ENCODE measurements around the gene PRPF40B.

Gene PRPF40B

GRCh38 chr12:49646871-49647654 is 23.7 kb downstream of the PRPF40B start:
- H3K4me3 ChIP-seq (ENCODE audit: severe bottlenecking) = no peak overlapping the region
- peaks cover 34% of the 10 kb centered on the region for H3K36me3 ChIP-seq (ENCODE audit: low read depth)
- no peak for ATAC-seq (ENCODE audit: low read depth)
- no peak overlapping the region for H3K27ac ChIP-seq (ENCODE audit: poor library complexity, severe bottlenecking)
- no peaks in the 10 kb centered on the region for H3K9me3 ChIP-seq (ENCODE audit: severe bottlenecking)
- no peak for DNase-seq (ENCODE audit: low spot score)
- no peak for TF ChIP-seq CTCF (IDR thresholded peaks at IDR 0.05; ENCODE audit: poor library complexity, severe bottlenecking)
- H3K4me1 ChIP-seq (ENCODE audit: insufficient read depth, poor library complexity, severe bottlenecking) = peaks cover 24% of the 10 kb centered on the region
- no peaks in the 10 kb centered on the region for H3K27me3 ChIP-seq (ENCODE audit: insufficient read depth, poor library complexity, severe bottlenecking)

GRCh38 chr12:49647827-49648711 is 24.7 kb downstream of the PRPF40B start:
- Histone ChIP-seq H3K27me3 (ENCODE audit: insufficient read depth, poor library complexity, severe bottlenecking) (no peaks in the 10 kb centered on the region), H3K36me3 (ENCODE audit: low read depth) (peaks cover 28% of the 10 kb centered on the region), H3K4me1 (ENCODE audit: insufficient read depth, poor library complexity, severe bottlenecking) (peaks cover 14% of the 10 kb centered on the region), H3K27ac (ENCODE audit: poor library complexity, severe bottlenecking) (no peak overlapping the region), H3K9me3 (ENCODE audit: severe bottlenecking) (no peaks in the 10 kb centered on the region), H3K4me3 (ENCODE audit: severe bottlenecking) (no peak overlapping the region)
- DNase-seq (ENCODE audit: low spot score) (no peak), ATAC-seq (ENCODE audit: low read depth) (no peak)
- TF ChIP-seq CTCF (IDR thresholded peaks at IDR 0.05; ENCODE audit: poor library complexity, severe bottlenecking) = no peak

- no peak for TF ChIP-seq CTCF (IDR thresholded peaks at IDR 0.05; ENCODE audit: poor library complexity, severe bottlenecking)
- ATAC-seq (ENCODE audit: low read depth) (no peak), DNase-seq (ENCODE audit: low spot score) (no peak)
- H3K4me1 ChIP-seq (ENCODE audit: insufficient read depth, poor library complexity, severe bottlenecking) = peaks cover 8% of the 10 kb centered on the region
- H3K4me3 ChIP-seq (ENCODE audit: severe bottlenecking) = no peak overlapping the region
- no peak overlapping the region for H3K27ac ChIP-seq (ENCODE audit: poor library complexity, severe bottlenecking)
- no peaks in the 10 kb centered on the region for H3K9me3 ChIP-seq (ENCODE audit: severe bottlenecking)
- peaks cover 22% of the 10 kb centered on the region for H3K36me3 ChIP-seq (ENCODE audit: low read depth)
- no peaks in the 10 kb centered on the region for H3K27me3 ChIP-seq (ENCODE audit: insufficient read depth, poor library complexity, severe bottlenecking)
Observed at GRCh38 chr12:49648712-49649003, 25.3 kb downstream of the PRPF40B start.

GRCh38 chr12:49649445-49649844 is 26.1 kb downstream of the PRPF40B start:
- Histone ChIP-seq H3K4me3 (ENCODE audit: severe bottlenecking) (no peak overlapping the region), H3K27ac (ENCODE audit: poor library complexity, severe bottlenecking) (no peak overlapping the region), H3K36me3 (ENCODE audit: low read depth) (peaks cover 17% of the 10 kb centered on the region), H3K27me3 (ENCODE audit: insufficient read depth, poor library complexity, severe bottlenecking) (no peaks in the 10 kb centered on the region), H3K9me3 (ENCODE audit: severe bottlenecking) (no peaks in the 10 kb centered on the region), H3K4me1 (ENCODE audit: insufficient read depth, poor library complexity, severe bottlenecking) (peaks cover under 1% of the 10 kb centered on the region)
- ATAC-seq (ENCODE audit: low read depth) (no peak), DNase-seq (ENCODE audit: low spot score) (no peak)
- TF ChIP-seq CTCF (IDR thresholded peaks at IDR 0.05; ENCODE audit: poor library complexity, severe bottlenecking) = no peak
